ENCODE measurements around the gene TBC1D9. TPM values are rescaled to one million over a fixed set of nuclear protein-coding genes. Genes with fewer than 3 reads are reported as not detected.

Gene TBC1D9
- total RNA-seq, 1 experiment from 2014 or later = 21.7 TPM

- CTCF ChIA-PET = no interaction called here
- POLR2A ChIA-PET = interaction anchor here (0.7 kb wide), 1 partner anchor 121 kb away, joined by 3 read pairs; no protein-coding TSS in a partner anchor
- Histone ChIP-seq H3K36me3 (ENCODE audit: control insufficient read depth, insufficient read depth, low read length) (no peaks in the 10 kb centered on the region), H3K4me1 (ENCODE audit: control insufficient read depth, insufficient read depth, low read length) (peaks cover 2% of the 10 kb centered on the region; the same call in 1 of the 2 replicates), H3K9me3 (ENCODE audit: control insufficient read depth, insufficient read depth, low read depth, low read length) (no peaks in the 10 kb centered on the region), H3K4me3 (ENCODE audit: low read depth in 2 of 2, low read length in 2 of 2) (no peak overlapping the region), H3K27me3 (ENCODE audit: control insufficient read depth, insufficient read depth, low read length) (no peaks in the 10 kb centered on the region), H3K27ac (ENCODE audit: low read length) (no peak overlapping the region)
- intact Hi-C loops (cut with micrococcal nuclease; ENCODE audit: unreplicated experiment) = no loop called here
- no peak for DNase-seq (ENCODE audit: low read depth, low spot score)
- TF ChIP-seq POLR2AphosphoS5 (IDR thresholded peaks at IDR 0.05; ENCODE audit: low read depth, low read length) (no peak), TCF7L2 (IDR thresholded peaks at IDR 0.05; ENCODE audit: low read depth, low read length) (no peak), CTCF (IDR thresholded peaks at IDR 0.05) (no peak), SIN3A (IDR thresholded peaks at IDR 0.05; ENCODE audit: borderline replicate concordance, insufficient read depth, low read depth, low read length) (no peak)
- TF ChIP-seq, protein P1, sequence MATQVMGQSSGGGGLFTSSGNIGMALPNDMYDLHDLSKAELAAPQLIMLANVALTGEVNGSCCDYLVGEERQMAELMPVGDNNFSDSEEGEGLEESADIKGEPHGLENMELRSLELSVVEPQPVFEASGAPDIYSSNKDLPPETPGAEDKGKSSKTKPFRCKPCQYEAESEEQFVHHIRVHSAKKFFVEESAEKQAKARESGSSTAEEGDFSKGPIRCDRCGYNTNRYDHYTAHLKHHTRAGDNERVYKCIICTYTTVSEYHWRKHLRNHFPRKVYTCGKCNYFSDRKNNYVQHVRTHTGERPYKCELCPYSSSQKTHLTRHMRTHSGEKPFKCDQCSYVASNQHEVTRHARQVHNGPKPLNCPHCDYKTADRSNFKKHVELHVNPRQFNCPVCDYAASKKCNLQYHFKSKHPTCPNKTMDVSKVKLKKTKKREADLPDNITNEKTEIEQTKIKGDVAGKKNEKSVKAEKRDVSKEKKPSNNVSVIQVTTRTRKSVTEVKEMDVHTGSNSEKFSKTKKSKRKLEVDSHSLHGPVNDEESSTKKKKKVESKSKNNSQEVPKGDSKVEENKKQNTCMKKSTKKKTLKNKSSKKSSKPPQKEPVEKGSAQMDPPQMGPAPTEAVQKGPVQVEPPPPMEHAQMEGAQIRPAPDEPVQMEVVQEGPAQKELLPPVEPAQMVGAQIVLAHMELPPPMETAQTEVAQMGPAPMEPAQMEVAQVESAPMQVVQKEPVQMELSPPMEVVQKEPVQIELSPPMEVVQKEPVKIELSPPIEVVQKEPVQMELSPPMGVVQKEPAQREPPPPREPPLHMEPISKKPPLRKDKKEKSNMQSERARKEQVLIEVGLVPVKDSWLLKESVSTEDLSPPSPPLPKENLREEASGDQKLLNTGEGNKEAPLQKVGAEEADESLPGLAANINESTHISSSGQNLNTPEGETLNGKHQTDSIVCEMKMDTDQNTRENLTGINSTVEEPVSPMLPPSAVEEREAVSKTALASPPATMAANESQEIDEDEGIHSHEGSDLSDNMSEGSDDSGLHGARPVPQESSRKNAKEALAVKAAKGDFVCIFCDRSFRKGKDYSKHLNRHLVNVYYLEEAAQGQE (IDR thresholded peaks at IDR 0.05; ENCODE audit: insufficient read depth in 1 of 2, low read depth in 2 of 2, low read length in 1 of 2) = no peak
- no TSS peak for BruUV-seq (replicated peaks)
- ATAC-seq = no peak
- in situ Hi-C loops (cut with HindIII; ENCODE audit: low pct_unique_long_range_greater_than_20kb, low sequenced_read_pairs) = no loop called here
Observed at GRCh38 chr4:140774956-140775355, 18.8 kb upstream of the TBC1D9 start.

DNA sequence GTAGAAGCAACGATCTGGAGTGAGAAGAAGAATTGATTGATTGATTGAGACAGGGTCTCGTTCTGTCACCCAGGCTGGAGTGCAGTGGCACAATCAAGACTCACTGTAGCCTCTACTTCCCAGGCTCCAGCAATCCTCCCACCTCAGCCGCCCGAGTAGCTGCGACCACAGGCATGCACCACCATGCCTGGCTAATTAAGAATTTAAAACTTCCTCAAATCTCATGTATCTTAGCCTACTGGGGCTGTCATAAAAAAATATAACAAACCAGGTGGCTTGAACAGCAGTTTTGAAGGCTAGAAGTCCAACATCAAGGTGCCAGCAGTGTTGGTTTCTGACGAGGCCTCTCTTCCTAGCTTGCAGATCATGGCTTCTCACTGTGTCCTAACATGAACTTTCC, 18.3 kb upstream of the TBC1D9 start:
- peaks cover 2% of the 10 kb centered on the region; the same call in 1 of the 2 replicates for H3K4me1 ChIP-seq (ENCODE audit: control insufficient read depth, insufficient read depth, low read length)
- BruUV-seq (replicated peaks) = no TSS peak

More for the DNA sequence above, 18.3 kb upstream of the TBC1D9 start:
- no peaks in the 10 kb centered on the region for H3K36me3 ChIP-seq (ENCODE audit: control insufficient read depth, insufficient read depth, low read length)
- intact Hi-C loops (cut with micrococcal nuclease; ENCODE audit: unreplicated experiment) (no loop called here), in situ Hi-C loops (cut with HindIII; ENCODE audit: low pct_unique_long_range_greater_than_20kb, low sequenced_read_pairs) (no loop called here)
- no peaks in the 10 kb centered on the region for H3K9me3 ChIP-seq (ENCODE audit: control insufficient read depth, insufficient read depth, low read depth, low read length)
- DNase-seq (ENCODE audit: low read depth, low spot score) = no peak
- CTCF ChIA-PET = no interaction called here
- TF ChIP-seq, protein P1 (IDR thresholded peaks at IDR 0.05; ENCODE audit: insufficient read depth in 1 of 2, low read depth in 2 of 2, low read length in 1 of 2) = no peak
- TF ChIP-seq POLR2AphosphoS5 (IDR thresholded peaks at IDR 0.05; ENCODE audit: low read depth, low read length) (no peak), SIN3A (IDR thresholded peaks at IDR 0.05; ENCODE audit: borderline replicate concordance, insufficient read depth, low read depth, low read length) (no peak), CTCF (IDR thresholded peaks at IDR 0.05) (no peak), TCF7L2 (IDR thresholded peaks at IDR 0.05; ENCODE audit: low read depth, low read length) (no peak)
- no peak for ATAC-seq
- no peak overlapping the region for H3K27ac ChIP-seq (ENCODE audit: low read length)
- POLR2A ChIA-PET = interaction anchor here (0.7 kb wide), 1 partner anchor 120 kb away, joined by 3 read pairs; no protein-coding TSS in a partner anchor
- H3K27me3 ChIP-seq (ENCODE audit: control insufficient read depth, insufficient read depth, low read length) = no peaks in the 10 kb centered on the region
- H3K4me3 ChIP-seq (ENCODE audit: low read depth in 2 of 2, low read length in 2 of 2) = no peak overlapping the region
